ENCODE measurements around the gene CPSF2. TPM values are rescaled to one million over a fixed set of nuclear protein-coding genes. Genes with fewer than 3 reads are reported as not detected.
A peak's percentile ranks its signal among the peaks of the same experiment; 100 is the strongest.
"Not testable (repeated sequence)": the region's sequence is repeated elsewhere in the genome, so short reads cannot be mapped to it uniquely, and the experiment has no call there.

CPSF2 gene
- total RNA-seq, 1 donor from 2014 or later = 65.4 TPM

DNA sequence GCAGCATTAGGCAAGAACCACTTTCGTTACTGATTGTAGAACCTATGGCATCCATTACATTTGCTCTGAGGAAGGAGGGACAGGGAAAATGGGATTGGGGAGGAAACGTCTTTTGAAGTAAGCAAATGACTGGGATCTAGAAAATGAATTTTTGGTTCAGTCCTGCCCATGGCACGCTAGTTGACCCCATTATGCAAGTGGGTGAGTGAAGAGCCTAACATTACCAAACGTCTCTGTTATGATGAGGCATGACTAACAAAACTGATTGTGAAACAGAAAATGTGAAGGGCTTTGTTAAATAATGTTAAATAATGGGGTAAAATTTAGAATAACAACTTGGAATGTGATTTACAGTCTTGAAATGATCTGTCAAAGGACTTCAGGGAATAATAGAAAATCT, 38.9 kb downstream of the CPSF2 start:
- Histone ChIP-seq H3K27me3 (ENCODE audit: low read depth) (no peaks in the 10 kb centered on the region), H3K27ac (no peak overlapping the region), H3K36me3 (peaks cover 97% of the 10 kb centered on the region), H3K4me3 (no peak overlapping the region), H3K9me3 (no peaks in the 10 kb centered on the region), H3K4me1 (peaks cover 10% of the 10 kb centered on the region)
- ATAC-seq (peak; percentile 73 to 87), DNase-seq (no peak)
- TF ChIP-seq, protein P1, sequence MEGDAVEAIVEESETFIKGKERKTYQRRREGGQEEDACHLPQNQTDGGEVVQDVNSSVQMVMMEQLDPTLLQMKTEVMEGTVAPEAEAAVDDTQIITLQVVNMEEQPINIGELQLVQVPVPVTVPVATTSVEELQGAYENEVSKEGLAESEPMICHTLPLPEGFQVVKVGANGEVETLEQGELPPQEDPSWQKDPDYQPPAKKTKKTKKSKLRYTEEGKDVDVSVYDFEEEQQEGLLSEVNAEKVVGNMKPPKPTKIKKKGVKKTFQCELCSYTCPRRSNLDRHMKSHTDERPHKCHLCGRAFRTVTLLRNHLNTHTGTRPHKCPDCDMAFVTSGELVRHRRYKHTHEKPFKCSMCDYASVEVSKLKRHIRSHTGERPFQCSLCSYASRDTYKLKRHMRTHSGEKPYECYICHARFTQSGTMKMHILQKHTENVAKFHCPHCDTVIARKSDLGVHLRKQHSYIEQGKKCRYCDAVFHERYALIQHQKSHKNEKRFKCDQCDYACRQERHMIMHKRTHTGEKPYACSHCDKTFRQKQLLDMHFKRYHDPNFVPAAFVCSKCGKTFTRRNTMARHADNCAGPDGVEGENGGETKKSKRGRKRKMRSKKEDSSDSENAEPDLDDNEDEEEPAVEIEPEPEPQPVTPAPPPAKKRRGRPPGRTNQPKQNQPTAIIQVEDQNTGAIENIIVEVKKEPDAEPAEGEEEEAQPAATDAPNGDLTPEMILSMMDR (IDR thresholded peaks at IDR 0.05) = no peak
- intact Hi-C loops (cut with DNase I) = no loop called here

DNA sequence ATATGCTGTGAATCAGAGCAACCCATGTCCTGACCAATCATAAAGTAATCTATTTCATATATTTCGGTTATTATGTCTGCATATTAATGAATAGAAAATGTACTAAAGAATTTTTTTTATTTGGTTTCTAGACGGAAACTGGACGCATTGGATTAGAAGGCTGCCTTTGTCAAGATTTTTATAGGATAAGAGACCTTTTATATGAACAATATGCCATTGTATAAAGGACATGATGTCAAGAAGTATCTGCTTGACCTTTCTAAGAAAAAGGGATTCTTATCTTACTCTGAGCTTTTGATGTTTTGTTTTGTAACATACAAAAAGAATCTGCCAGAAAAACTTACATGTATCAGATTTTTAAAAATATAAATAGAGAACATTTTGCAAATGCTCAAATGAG, 39.8 kb downstream of the CPSF2 start:
- peaks cover 88% of the 10 kb centered on the region for H3K36me3 ChIP-seq
- no peak overlapping the region for H3K4me3 ChIP-seq
- ATAC-seq (no peak), DNase-seq (no peak)
- H3K9me3 ChIP-seq = no peaks in the 10 kb centered on the region
- no peak overlapping the region for H3K27ac ChIP-seq
- H3K4me1 ChIP-seq = peaks cover 10% of the 10 kb centered on the region
- no peaks in the 10 kb centered on the region for H3K27me3 ChIP-seq (ENCODE audit: low read depth)
- TF ChIP-seq, protein P1 (IDR thresholded peaks at IDR 0.05) = no peak
- intact Hi-C loops (cut with DNase I) = no loop called here

DNA sequence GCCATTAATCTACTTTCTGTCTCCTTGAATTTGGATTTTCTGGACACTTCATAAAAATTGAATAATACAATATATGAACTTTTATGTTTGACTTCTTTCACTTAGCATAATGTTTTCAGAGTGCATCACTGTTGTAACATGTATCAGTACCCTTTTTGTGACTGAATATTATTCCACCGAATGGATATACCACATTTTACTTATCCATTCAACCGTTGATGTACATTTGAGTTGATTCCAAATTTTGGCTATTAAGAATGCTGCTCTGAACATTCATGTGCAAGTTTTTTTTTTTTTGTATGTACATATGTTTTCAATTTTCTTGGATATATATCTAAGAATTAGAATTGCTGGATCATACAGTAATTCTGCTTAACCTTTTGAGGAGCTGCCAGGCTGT, 43.2 kb downstream of the CPSF2 start:
- no peaks in the 10 kb centered on the region for H3K27me3 ChIP-seq (ENCODE audit: low read depth)
- H3K36me3 ChIP-seq = peaks cover 64% of the 10 kb centered on the region
- H3K4me1 ChIP-seq = peaks cover 10% of the 10 kb centered on the region
- no peak for ATAC-seq
- H3K9me3 ChIP-seq = no peaks in the 10 kb centered on the region
- no peak overlapping the region for H3K4me3 ChIP-seq
- intact Hi-C loops (cut with DNase I) = no loop called here
- TF ChIP-seq, protein P1 (IDR thresholded peaks at IDR 0.05) = no peak
- DNase-seq = no peak
- no peak overlapping the region for H3K27ac ChIP-seq

DNA sequence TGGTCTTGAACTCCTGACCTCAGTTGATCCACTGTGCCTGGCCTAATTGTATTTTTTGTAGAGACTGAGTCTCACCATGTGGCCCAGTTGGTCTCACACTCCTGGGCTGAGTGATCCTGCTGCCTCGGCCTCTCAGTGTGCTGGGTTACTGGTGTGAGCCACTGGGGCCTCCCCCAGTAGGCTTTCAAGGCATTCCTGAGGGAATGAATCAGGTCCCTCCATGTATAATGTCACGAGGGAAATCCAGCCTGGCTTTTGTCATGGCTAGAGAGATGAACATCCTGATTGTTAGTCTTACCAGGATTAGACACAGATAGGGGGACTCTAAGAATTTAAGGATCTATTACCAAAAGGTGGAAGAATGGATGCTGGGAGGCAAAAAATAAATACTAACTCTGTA, 51.9 kb downstream of the CPSF2 start:
- TF ChIP-seq, protein P1 (IDR thresholded peaks at IDR 0.05) = no peak
- intact Hi-C loops (cut with DNase I) = no loop called here
- H3K9me3 ChIP-seq = no peaks in the 10 kb centered on the region
- H3K4me3 ChIP-seq = no peak overlapping the region
- H3K27ac ChIP-seq = no peak overlapping the region
- no peaks in the 10 kb centered on the region for H3K27me3 ChIP-seq (ENCODE audit: low read depth)
- ATAC-seq (no peak), DNase-seq (no peak)
- peaks cover 7% of the 10 kb centered on the region for H3K36me3 ChIP-seq
- no peaks in the 10 kb centered on the region for H3K4me1 ChIP-seq

DNA sequence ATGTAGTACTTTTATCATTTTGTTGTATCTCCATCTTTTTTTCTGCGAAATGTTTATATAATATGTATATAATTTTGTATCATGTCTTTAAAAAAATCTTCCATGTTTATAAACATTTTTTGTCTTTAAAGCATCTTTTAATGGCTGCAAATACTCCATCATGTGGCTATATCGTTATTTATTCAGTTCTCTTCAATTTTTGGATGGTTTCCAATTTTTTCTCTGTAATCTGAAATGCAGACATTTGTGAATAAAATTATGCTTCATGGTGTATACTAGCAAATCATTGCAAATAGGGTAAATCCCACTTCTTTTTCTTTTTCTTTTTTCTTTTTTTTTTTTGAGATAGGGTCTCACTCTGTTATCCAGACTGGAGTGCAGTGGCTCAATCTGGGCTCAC, 54.0 kb downstream of the CPSF2 start:
- Histone ChIP-seq H3K4me1 (no peaks in the 10 kb centered on the region), H3K36me3 (no peaks in the 10 kb centered on the region), H3K27me3 (ENCODE audit: low read depth) (no peaks in the 10 kb centered on the region), H3K27ac (no peak overlapping the region), H3K4me3 (no peak overlapping the region), H3K9me3 (no peaks in the 10 kb centered on the region)
- TF ChIP-seq, protein P1 (IDR thresholded peaks at IDR 0.05) = no peak
- no peak for ATAC-seq
- intact Hi-C loops (cut with DNase I) = no loop called here
- DNase-seq = no peak

DNA sequence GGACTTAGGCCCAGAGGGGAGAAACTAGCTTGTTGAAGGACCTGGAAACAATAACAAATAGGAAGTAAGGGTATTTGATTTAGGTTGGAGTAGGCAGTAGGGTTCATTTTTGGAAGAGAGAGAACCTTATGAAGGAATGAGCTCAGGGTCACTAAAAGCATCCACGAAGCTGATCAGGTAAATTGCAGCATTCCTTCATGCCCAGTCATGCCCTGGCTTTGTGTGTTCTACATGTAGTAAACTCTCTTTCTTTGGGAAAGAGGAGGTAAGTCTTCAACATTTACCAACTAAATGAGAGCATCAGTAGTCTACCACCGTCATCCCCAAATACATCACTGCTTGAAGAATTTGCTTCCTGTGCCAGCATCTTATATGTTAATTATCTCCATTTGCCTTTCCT, 54.7 kb downstream of the CPSF2 start:
- no peak overlapping the region for H3K27ac ChIP-seq
- H3K9me3 ChIP-seq = no peaks in the 10 kb centered on the region
- H3K4me1 ChIP-seq = no peaks in the 10 kb centered on the region
- no peaks in the 10 kb centered on the region for H3K36me3 ChIP-seq
- no peaks in the 10 kb centered on the region for H3K27me3 ChIP-seq (ENCODE audit: low read depth)
- DNase-seq (no peak), ATAC-seq (no peak)
- intact Hi-C loops (cut with DNase I) = no loop called here
- H3K4me3 ChIP-seq = no peak overlapping the region
- TF ChIP-seq, protein P1 (IDR thresholded peaks at IDR 0.05) = no peak

DNA sequence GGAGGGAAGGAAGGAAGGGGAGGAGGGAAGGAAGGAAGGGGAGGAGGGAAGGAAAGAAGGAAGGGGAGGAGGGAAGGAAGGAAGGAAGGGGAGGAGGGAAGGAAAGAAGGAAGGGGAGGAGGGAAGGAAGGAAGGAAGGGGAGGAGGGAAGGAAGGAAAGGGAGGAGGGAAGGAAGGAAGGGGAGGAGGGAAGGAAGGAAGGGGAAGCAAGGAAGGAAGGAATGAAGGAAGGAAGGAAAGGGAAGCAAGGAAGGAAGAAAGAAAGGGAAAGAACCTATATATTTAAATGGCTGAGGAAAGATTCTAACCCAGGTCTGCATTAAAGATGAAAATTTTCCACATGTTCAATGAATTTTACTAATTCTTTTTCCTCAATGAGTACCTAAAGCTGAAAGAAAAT, 57.4 kb downstream of the CPSF2 start:
- H3K27ac ChIP-seq; H3K36me3 ChIP-seq; intact Hi-C loops (cut with DNase I); H3K4me3 ChIP-seq; H3K4me1 ChIP-seq; H3K27me3 ChIP-seq (ENCODE audit: low read depth); H3K9me3 ChIP-seq; ATAC-seq; DNase-seq: not testable (repeated sequence)

All from lower lobe of right lung (tissue), 2 donors.